ENCODE results near the gene PCF11.

DNA sequence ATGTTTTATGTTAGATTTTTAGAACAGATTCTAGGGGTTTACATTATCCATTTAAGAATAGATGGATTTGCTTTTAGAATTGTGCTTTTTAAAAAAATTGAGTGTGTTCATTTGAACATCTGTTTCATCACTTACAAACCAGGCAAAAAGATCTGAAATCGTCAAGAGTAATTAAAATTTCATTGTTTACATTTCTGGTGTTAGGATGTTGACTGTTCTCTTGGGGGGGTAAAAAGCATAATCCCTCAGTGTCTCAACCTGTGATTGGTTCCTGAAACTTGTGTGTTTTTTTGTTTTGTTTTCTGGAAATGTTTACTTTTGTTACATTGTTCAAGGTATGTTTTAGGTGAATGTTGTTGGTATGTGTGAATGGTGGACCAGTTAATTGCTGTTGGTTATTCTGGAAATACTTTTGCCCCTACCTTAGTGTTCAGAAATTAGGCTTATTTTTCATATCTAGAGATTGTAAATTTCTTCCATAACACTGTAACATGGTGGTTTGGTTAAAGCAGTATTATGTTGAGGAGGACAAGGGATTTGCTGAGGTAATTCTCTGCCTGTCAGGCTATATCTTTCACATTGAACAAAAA, 4.8 kb downstream of the PCF11 start:
- no peak for TF ChIP-seq CTCF (IDR thresholded peaks at IDR 0.05)
- TF ChIP-seq POLR2A (IDR thresholded peaks at IDR 0.05): no peak

Measured in right lobe of liver (tissue), 4 donors.